OCI-LY7 (cell line): ENCODE data around the gene OXSR1. TPM values are rescaled to one million over a fixed set of nuclear protein-coding genes. Genes with fewer than 3 reads are reported as not detected.

Experiments
- BruUV-seq: library from RNA; stranded (reverse); fragments of 400-500 nt; replicated peaks from 2 replicates; lab custom pipeline; 2021; lab: Mats Ljungman, UMichigan
- CTCF ChIA-PET: fragments of 300-600 bp; sonication (Branson Sonifier 250); formaldehyde crosslinking; loops from one replicate; lab custom pipeline; 2022; ENCODE audit warnings: antibody characterized with exemption; ENCODE audit not compliant: unreplicated experiment; lab: Charles Lee
- POLR2A ChIA-PET: fragments of 300-600 bp; sonication (Branson Sonifier 250); formaldehyde crosslinking; loops from one replicate; lab custom pipeline; 2022; ENCODE audit warnings: antibody characterized with exemption; lab: Charles Lee
- DNase-seq: peaks from one replicate; pipeline ENCODE4 v3.0.0-alpha.2; 2015; ENCODE audit warnings: low spot score
- H2AFZ ChIP-seq: fragments of 200-600 bp; sonication (generic), shearing (Covaris generic); 2 replicates; pipeline ENCODE4 v1.6.1; 2014; ENCODE audit warnings: mild to moderate bottlenecking, antibody characterized with exemption, low read length, moderate library complexity
- H3K27ac ChIP-seq: fragments of 200-600 bp; sonication (generic); 2 replicates; pipeline ENCODE4 v1.5.1; 2014; ENCODE audit warnings: mixed run types, low read depth, mild to moderate bottlenecking, moderate library complexity, low read length, inconsistent platforms; ENCODE audit not compliant: poor library complexity, severe bottlenecking
- H3K36me3 ChIP-seq: fragments of 200-600 bp; sonication (generic); 2 replicates; pipeline ENCODE4 v1.6.1; 2014; ENCODE audit warnings: mild to moderate bottlenecking, antibody characterized with exemption, low read length, moderate library complexity, mixed read lengths; ENCODE audit not compliant: insufficient read depth
- H3K4me1 ChIP-seq: fragments of 200-600 bp; sonication (generic); 2 replicates; pipeline ENCODE4 v1.5.1; 2014; ENCODE audit warnings: mild to moderate bottlenecking, low read length; ENCODE audit not compliant: insufficient read depth, poor library complexity, severe bottlenecking
- H3K4me2 ChIP-seq: fragments of 200-600 bp; sonication (generic); 2 replicates; pipeline ENCODE4 v1.6.1; 2014; ENCODE audit warnings: mild to moderate bottlenecking, low read length
- H3K4me3 ChIP-seq: fragments of 200-600 bp; sonication (generic); 2 replicates; pipeline ENCODE4 v1.5.1; 2014; ENCODE audit warnings: mild to moderate bottlenecking, low read depth, low read length; ENCODE audit not compliant: poor library complexity, severe bottlenecking
- H3K79me2 ChIP-seq: fragments of 200-600 bp; sonication (generic); 2 replicates; pipeline ENCODE4 v1.6.1; 2016; ENCODE audit warnings: low read depth, mild to moderate bottlenecking, low read length, moderate library complexity, mixed read lengths; ENCODE audit not compliant: insufficient read depth
- H3K9me2 ChIP-seq: fragments of 200-600 bp; sonication (generic); 2 replicates; pipeline ENCODE4 v1.6.1; 2016; ENCODE audit warnings: mild to moderate bottlenecking, low read length, mixed read lengths; ENCODE audit not compliant: insufficient read depth
- H3K9me3 ChIP-seq: fragments of 200-600 bp; sonication (generic); 2 replicates; pipeline ENCODE4 v1.6.1; 2014; ENCODE audit warnings: mild to moderate bottlenecking, mixed run types, low read length, mixed read lengths
- H4K20me1 ChIP-seq: fragments of 200-600 bp; sonication (generic); 2 replicates; pipeline ENCODE4 v1.6.1; 2014; ENCODE audit warnings: mild to moderate bottlenecking, antibody characterized with exemption, low read length, moderate library complexity, mixed read lengths; ENCODE audit not compliant: insufficient read depth
- EZH2phosphoT487 ChIP-seq: fragments of 200-600 bp; sonication (generic); IDR thresholded peaks from 2 replicates; pipeline ENCODE4 v1.6.1; 2018; ENCODE audit warnings: low read depth, borderline replicate concordance, mild to moderate bottlenecking, mixed run types, antibody characterized with exemption, low read length, moderate library complexity, mixed read lengths
- intact Hi-C: fragments of 100-400 bp; cut with micrococcal nuclease; formaldehyde crosslinking; loops from one replicate; pipeline ENCODE4 v1.10.0; 2022; ENCODE audit not compliant: unreplicated experiment
- total RNA-seq, 2 experiments: library from RNA; depleted of rRNA in 1 of 2; stranded (reverse); fragments of >200 nt in 1 of 2; shearing (Covaris generic) in 1 of 2; gene quantifications; 2 replicates each; pipeline ENCODE4 v1.2.3, GENCODE V29; 2014 to 2022
- TF ChIP-seq, protein P1 (sequence below): fragments of 200-600 bp; sonication (generic); conservative IDR thresholded peaks from 2 replicates; pipeline ENCODE4 v1.5.1; 2014; ENCODE audit warnings: mild to moderate bottlenecking, antibody characterized with exemption, low read length, moderate library complexity, mixed read lengths

The OXSR1 gene
- total RNA-seq, 2 experiments from 2014 or later = 21.4 to 43.7 TPM

DNA sequence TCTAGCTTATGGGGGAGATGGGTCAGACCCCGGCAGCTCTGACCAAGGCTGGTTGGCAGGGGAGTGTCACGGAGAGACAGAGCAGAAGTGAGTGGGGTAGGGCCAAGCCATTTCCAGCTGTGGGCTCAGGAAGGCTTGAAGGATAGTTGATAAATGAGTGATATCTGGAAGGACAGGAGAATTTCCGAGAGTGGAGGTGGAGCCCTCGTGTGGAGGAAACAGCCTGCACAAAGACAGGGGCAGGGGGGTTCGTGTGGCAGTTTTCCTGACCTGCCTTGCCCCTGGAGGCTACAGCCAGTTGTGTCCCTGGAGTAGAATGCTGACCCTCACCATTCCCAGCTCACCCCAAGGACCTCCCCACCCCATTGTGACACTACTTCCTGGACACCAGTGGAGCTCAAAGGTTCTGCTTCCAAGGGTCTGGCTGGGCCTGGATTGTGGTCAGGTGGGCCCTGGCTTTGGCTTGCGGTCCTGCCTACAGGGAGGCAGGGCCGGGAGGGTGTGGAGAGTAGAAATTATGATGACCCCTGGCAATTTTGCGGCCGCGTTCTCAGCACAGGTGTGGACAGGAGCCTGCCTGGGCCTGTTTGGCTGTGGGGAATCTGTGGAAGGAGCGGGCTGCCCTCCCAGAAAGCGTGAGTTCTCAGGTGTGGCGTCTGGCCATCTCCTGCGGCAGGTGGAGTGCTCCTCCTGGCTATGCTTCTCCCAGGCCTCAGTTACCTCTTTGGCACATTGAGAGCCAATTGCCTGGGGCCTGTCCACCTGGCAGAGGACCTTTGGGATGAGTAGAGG is 116.8 kb downstream of the OXSR1 start, which contains the start of gene SLC22A14:
Gene SLC22A14 (plus strand): TSS at position 400 of the 792 bp plus-strand sequence. CDS start 23,733 bp downstream, outside the sequence.
- H4K20me1 ChIP-seq = no peaks in the 10 kb centered on the region
- BruUV-seq = no TSS peak
- no peak within 1 kb of the TSS for H3K4me3 ChIP-seq
- H2AFZ ChIP-seq = no peak within 1 kb of the TSS
- DNase-seq = no peak
- no peak within 1 kb of the TSS for H3K27ac ChIP-seq
- H3K79me2 ChIP-seq = no peaks in the 10 kb centered on the region
- H3K9me3 ChIP-seq = no peaks in the 10 kb centered on the region
- H3K36me3 ChIP-seq = no peaks in the 10 kb centered on the region
- POLR2A ChIA-PET = no interaction called here
- CTCF ChIA-PET = no interaction called here
- TF ChIP-seq, protein P1, sequence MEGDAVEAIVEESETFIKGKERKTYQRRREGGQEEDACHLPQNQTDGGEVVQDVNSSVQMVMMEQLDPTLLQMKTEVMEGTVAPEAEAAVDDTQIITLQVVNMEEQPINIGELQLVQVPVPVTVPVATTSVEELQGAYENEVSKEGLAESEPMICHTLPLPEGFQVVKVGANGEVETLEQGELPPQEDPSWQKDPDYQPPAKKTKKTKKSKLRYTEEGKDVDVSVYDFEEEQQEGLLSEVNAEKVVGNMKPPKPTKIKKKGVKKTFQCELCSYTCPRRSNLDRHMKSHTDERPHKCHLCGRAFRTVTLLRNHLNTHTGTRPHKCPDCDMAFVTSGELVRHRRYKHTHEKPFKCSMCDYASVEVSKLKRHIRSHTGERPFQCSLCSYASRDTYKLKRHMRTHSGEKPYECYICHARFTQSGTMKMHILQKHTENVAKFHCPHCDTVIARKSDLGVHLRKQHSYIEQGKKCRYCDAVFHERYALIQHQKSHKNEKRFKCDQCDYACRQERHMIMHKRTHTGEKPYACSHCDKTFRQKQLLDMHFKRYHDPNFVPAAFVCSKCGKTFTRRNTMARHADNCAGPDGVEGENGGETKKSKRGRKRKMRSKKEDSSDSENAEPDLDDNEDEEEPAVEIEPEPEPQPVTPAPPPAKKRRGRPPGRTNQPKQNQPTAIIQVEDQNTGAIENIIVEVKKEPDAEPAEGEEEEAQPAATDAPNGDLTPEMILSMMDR = peak; percentile 60
- no peak for TF ChIP-seq EZH2phosphoT487
- H3K4me2 ChIP-seq = no peak within 1 kb of the TSS
- no peaks in the 10 kb centered on the region for H3K9me2 ChIP-seq
- intact Hi-C loops = no loop called here
- no peaks in the 10 kb centered on the region for H3K4me1 ChIP-seq

DNA sequence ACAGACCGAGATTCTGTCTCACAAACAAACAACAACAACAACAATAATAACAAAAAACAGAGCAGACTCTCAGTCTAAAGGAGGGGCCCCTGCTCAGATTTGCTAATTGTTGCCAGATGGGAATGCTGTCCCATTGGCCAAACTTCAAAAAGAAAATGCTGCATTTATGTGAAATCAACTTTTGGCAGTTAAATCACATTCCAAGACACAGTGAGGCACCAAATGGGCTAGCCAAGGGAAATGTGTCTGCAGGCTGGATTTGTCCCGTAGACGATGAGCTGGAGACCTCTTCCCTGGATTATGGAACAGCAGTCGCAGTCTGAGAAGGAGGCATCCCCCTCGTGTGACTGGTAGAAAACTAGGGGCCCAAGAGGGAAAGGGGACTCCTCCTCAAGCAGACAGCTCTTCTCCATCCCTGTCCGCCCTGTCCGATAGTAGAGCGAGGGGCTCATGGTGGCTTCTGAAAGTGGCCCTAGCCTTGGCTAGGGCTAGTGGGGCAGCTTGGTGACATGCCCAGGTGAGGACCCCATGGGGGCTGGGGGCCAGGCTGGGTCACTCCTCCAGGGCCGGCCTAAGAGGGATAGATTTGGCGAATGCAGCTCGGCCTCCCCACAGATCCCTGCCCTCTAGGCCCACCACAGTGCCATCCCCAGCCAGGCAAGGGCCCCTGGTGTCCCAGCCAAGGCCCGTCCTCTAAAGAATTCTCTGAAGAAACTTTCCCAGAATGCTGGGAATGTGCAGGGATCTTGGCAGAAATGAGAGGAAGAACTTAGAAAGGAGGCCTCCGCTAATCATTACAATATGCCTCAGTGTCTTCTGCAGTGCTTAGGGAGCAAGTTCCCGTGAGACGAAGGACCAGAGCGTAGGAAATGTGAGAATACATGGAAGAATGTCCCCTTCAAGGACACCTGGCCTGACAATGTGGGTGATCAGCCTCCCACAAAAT is 118.7 kb downstream of the OXSR1 start:
- no peak for DNase-seq
- ChIA-PET POLR2A (no interaction called here), CTCF (no interaction called here)
- Histone ChIP-seq H4K20me1 (no peaks in the 10 kb centered on the region), H3K4me2 (no peak overlapping the region), H3K9me3 (no peaks in the 10 kb centered on the region), H3K4me1 (no peaks in the 10 kb centered on the region), H3K79me2 (no peaks in the 10 kb centered on the region), H3K27ac (no peak overlapping the region), H2AFZ (no peak overlapping the region), H3K36me3 (no peaks in the 10 kb centered on the region), H3K4me3 (no peak overlapping the region), H3K9me2 (no peaks in the 10 kb centered on the region)
- BruUV-seq = no TSS peak
- TF ChIP-seq, protein P1 = no peak
- TF ChIP-seq EZH2phosphoT487 = no peak
- intact Hi-C loops = no loop called here
